T-helper 1 cell treated with Interleukin-12 subunit alpha and Interleukin-12 subunit beta and Interleukin-4 antibody, amounts not matched to agents 30 μg/mL and 1 μg/mL, for 36 hours (primary cell): ENCODE measurements around the gene ST8SIA3.

Experiments used
- H3K27ac Mint-ChIP-seq: one replicate; pipeline ENCODE4 v1.8.0; 2021; ENCODE audit warnings: mild to moderate bottlenecking, mixed read lengths
- H3K27me3 Mint-ChIP-seq: one replicate; pipeline ENCODE4 v1.8.0; 2021; ENCODE audit warnings: low read depth, mixed read lengths
- H3K36me3 Mint-ChIP-seq: one replicate; pipeline ENCODE4 v1.8.0; 2021; ENCODE audit warnings: low read depth, mixed read lengths
- H3K4me1 Mint-ChIP-seq: one replicate; pipeline ENCODE4 v1.8.0; 2021; ENCODE audit warnings: low read depth, mixed read lengths
- H3K4me3 Mint-ChIP-seq: one replicate; pipeline ENCODE4 v1.8.0; 2021; ENCODE audit warnings: mild to moderate bottlenecking, moderate library complexity, mixed read lengths
- H3K9me3 Mint-ChIP-seq: one replicate; pipeline ENCODE4 v1.8.0; 2021; ENCODE audit warnings: mixed read lengths

ST8SIA3 gene, protein sequence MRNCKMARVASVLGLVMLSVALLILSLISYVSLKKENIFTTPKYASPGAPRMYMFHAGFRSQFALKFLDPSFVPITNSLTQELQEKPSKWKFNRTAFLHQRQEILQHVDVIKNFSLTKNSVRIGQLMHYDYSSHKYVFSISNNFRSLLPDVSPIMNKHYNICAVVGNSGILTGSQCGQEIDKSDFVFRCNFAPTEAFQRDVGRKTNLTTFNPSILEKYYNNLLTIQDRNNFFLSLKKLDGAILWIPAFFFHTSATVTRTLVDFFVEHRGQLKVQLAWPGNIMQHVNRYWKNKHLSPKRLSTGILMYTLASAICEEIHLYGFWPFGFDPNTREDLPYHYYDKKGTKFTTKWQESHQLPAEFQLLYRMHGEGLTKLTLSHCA

GRCh38 chr18:57352271-57352701 lies at the start of gene ST8SIA3:
Gene ST8SIA3 (plus strand): TSS chr18:57352557. CDS start chr18:57352847, 290 bp downstream.
- peaks cover 42% of the 10 kb centered on the region for H3K27me3 Mint-ChIP-seq
- no peaks in the 10 kb centered on the region for H3K4me1 Mint-ChIP-seq

DNA sequence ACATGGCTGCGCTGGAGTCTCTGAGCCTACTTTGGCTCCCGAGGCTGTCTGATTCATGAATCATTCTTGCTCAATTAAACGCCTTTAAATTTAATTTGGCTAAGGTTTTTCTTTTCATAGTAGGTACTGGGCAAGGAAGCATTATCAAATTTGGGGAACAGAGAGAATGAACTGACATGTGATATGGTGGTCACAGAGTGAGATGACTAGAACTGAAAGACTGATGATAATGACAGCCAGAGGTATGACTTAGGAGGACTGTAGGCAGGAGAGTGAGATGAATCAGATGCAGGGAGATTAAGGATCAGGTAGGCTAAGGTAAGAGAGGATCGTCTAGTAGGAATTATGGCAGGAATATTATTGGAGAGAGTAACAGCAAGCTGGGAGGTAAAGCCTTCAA lies 40.9 kb upstream of the ST8SIA3 start:
- Mint-ChIP-seq H3K9me3 (peaks cover 3% of the 10 kb centered on the region), H3K4me3 (no peak overlapping the region), H3K27ac (no peak overlapping the region), H3K4me1 (no peaks in the 10 kb centered on the region), H3K27me3 (no peaks in the 10 kb centered on the region), H3K36me3 (no peaks in the 10 kb centered on the region)

More at GRCh38 chr18:57352271-57352701, at the start of gene ST8SIA3:
- Mint-ChIP-seq H3K36me3 (no peaks in the 10 kb centered on the region), H3K27ac (no peak within 1 kb of the TSS), H3K9me3 (peaks cover 6% of the 10 kb centered on the region), H3K4me3 (no peak within 1 kb of the TSS)

DNA sequence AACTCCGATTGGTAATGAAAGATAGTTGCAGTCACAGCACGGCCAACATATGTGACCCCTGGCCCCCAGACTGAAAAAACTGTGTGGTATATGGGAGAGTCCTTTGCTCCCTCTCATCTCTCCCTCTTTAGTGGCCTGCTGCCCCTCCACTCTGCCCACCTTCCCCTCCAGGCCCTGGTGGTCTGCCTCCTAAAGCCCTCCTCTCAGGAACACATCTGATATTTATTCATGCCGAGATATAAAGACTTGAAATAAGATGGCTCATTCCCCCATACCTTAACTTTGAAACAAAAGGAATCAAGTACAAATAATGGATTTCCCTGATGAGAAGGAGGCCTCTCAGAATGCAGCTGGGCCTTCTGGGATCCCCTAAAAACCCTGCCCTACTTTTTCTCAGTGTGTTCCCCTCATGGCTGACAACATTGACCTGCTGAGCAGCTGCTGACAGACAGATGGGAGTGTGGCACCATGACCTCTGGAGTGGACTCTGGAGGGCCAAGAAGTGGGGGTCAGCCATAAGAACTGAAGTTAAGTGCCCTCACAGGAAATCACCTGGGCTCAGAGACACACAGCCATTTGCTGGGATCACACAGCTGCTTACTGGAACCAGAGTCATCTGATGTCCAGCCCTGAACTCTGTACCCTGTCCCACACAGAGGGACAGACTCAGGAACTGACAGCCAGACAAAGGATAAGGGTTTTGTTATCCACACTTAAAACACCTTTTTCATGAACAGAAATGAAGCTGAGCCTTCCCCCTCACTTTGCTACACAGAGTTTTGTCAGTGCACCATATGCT lies 39.8 kb upstream of the ST8SIA3 start:
- H3K9me3 Mint-ChIP-seq = peaks cover 3% of the 10 kb centered on the region
- H3K4me1 Mint-ChIP-seq = no peaks in the 10 kb centered on the region
- H3K4me3 Mint-ChIP-seq = no peak overlapping the region
- no peaks in the 10 kb centered on the region for H3K36me3 Mint-ChIP-seq
- no peak overlapping the region for H3K27ac Mint-ChIP-seq
- H3K27me3 Mint-ChIP-seq = no peaks in the 10 kb centered on the region

- no peak overlapping the region for H3K27ac Mint-ChIP-seq
- no peaks in the 10 kb centered on the region for H3K4me1 Mint-ChIP-seq
- H3K36me3 Mint-ChIP-seq = no peaks in the 10 kb centered on the region
- H3K9me3 Mint-ChIP-seq = no peaks in the 10 kb centered on the region
- H3K4me3 Mint-ChIP-seq = no peak overlapping the region
- H3K27me3 Mint-ChIP-seq = no peaks in the 10 kb centered on the region
Observed at GRCh38 chr18:57320603-57321002, 31.8 kb upstream of the ST8SIA3 start.

DNA sequence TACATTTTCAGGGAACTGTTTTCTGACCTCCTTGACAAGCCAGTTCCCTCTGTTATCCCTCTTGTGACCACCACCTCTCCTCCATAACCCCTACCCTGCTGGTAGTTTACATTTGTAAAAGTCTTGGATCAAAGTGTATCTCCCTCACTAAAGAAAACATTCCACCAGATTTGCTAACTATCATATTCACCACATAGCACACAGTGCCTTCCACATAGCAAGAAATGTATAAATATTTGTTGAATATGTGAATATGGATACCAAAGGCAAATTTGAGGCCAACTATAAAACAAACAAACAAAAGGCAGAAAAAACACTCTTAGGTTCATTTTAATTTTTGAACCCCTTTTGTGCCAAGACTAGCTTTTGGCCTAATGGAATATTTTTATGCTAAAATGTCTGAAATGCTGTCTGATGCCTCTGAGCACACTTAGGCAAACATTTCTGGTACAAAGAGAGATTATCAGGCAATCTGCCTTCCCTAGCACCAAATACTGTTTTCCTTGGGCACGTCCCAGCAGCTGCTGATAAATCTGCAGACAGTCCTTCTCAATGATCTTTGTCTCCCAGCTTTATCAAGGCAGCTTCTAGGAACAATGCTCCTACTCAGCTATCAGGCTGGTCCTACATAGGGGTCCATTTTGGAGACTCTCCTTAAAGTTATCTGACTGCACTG lies 26.7 kb upstream of the ST8SIA3 start:
- H3K27ac Mint-ChIP-seq = no peak overlapping the region
- H3K36me3 Mint-ChIP-seq = no peaks in the 10 kb centered on the region
- H3K27me3 Mint-ChIP-seq = no peaks in the 10 kb centered on the region
- H3K4me1 Mint-ChIP-seq = no peaks in the 10 kb centered on the region
- no peaks in the 10 kb centered on the region for H3K9me3 Mint-ChIP-seq
- no peak overlapping the region for H3K4me3 Mint-ChIP-seq

DNA sequence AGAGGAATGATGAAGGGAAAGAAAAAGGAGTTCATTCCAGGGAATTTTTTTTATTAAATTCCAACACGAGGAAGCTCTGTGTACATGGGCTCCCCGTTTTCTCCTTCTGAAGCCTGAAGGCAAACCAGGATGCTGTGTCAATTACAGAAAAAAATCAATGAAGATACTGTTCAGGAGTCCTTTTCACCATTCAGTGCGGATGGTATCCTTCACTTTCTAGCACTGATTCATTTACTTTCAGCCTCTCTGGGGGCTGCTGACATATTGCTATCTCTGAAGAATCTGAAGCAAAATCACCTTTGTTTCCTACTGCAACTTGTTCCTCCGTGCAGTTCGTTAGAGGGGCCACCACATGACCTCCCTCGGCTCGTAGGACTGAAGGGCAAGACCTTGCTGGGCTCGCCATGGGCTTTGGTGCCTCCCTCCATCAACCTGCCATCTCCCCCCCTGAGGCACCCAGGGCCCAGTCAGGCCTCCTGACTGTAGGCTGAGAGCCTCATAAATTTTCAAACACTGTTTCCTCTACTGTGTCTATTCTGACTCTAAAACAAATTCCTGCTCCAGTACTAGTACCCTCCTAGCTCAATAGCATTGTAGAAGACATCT lies 25.5 kb upstream of the ST8SIA3 start:
- Mint-ChIP-seq H3K4me3 (no peak overlapping the region), H3K27me3 (no peaks in the 10 kb centered on the region), H3K4me1 (no peaks in the 10 kb centered on the region), H3K9me3 (no peaks in the 10 kb centered on the region), H3K27ac (no peak overlapping the region), H3K36me3 (no peaks in the 10 kb centered on the region)

DNA sequence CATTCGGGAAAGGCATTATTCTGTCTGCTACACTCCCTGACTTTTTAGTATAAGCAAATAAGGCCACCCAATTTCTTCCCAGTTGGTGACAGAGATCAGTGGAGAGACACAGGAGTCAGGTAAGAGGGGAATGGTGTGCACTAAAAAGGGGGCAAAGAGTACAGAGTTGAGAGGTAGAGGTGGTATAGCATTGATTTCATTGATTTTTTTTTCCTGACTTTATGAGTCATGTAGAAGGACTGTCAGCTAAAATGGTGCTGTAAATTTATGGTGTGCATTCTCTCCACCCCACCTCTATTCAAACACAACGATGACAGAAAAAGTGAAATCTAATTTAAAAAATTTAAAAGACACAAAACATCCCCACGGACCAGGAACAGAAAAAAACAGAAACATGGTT lies 23.7 kb upstream of the ST8SIA3 start:
- no peak overlapping the region for H3K4me3 Mint-ChIP-seq
- H3K9me3 Mint-ChIP-seq = no peaks in the 10 kb centered on the region
- no peak overlapping the region for H3K27ac Mint-ChIP-seq
- H3K36me3 Mint-ChIP-seq = no peaks in the 10 kb centered on the region
- no peaks in the 10 kb centered on the region for H3K4me1 Mint-ChIP-seq
- no peaks in the 10 kb centered on the region for H3K27me3 Mint-ChIP-seq

- Mint-ChIP-seq H3K9me3 (no peaks in the 10 kb centered on the region), H3K4me1 (no peaks in the 10 kb centered on the region), H3K27me3 (no peaks in the 10 kb centered on the region), H3K36me3 (no peaks in the 10 kb centered on the region), H3K4me3 (no peak overlapping the region), H3K27ac (no peak overlapping the region)
Observed at GRCh38 chr18:57329856-57330255, 22.5 kb upstream of the ST8SIA3 start.

- Mint-ChIP-seq H3K27ac (no peak overlapping the region), H3K27me3 (no peaks in the 10 kb centered on the region), H3K36me3 (no peaks in the 10 kb centered on the region), H3K9me3 (no peaks in the 10 kb centered on the region), H3K4me1 (no peaks in the 10 kb centered on the region), H3K4me3 (no peak overlapping the region)
Observed at GRCh38 chr18:57331718-57332117, 20.6 kb upstream of the ST8SIA3 start.

DNA sequence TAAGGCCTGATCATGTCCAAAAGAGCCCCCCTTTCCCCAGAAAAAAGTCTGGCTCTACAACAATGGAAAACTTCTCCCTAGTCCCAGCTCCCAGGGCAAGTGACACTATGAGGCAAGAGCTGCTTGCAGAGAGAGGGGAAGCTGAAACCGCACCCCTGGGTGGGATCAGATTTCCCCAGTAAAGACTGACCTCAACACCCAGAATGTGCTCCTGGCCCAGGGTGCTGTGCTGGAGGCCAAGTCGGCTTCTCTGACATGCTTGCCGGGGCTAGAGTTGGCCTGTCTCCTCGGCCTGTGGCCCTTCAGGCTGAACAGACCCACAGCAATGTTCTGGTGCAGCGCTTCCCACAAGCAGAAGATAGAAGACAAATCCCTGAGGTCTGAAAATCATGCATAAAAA lies 18.4 kb upstream of the ST8SIA3 start:
- H3K4me3 Mint-ChIP-seq = no peak overlapping the region
- no peaks in the 10 kb centered on the region for H3K27me3 Mint-ChIP-seq
- no peaks in the 10 kb centered on the region for H3K4me1 Mint-ChIP-seq
- H3K27ac Mint-ChIP-seq = no peak overlapping the region
- no peaks in the 10 kb centered on the region for H3K36me3 Mint-ChIP-seq
- no peaks in the 10 kb centered on the region for H3K9me3 Mint-ChIP-seq

GRCh38 chr18:57334383-57334782 lies 18.0 kb upstream of the ST8SIA3 start:
- H3K27ac Mint-ChIP-seq = no peak overlapping the region
- H3K36me3 Mint-ChIP-seq = no peaks in the 10 kb centered on the region
- no peaks in the 10 kb centered on the region for H3K9me3 Mint-ChIP-seq
- H3K4me3 Mint-ChIP-seq = no peak overlapping the region
- no peaks in the 10 kb centered on the region for H3K4me1 Mint-ChIP-seq
- no peaks in the 10 kb centered on the region for H3K27me3 Mint-ChIP-seq

GRCh38 chr18:57336343-57336742 lies 16.0 kb upstream of the ST8SIA3 start:
- H3K27ac Mint-ChIP-seq = no peak overlapping the region
- no peaks in the 10 kb centered on the region for H3K9me3 Mint-ChIP-seq
- no peaks in the 10 kb centered on the region for H3K27me3 Mint-ChIP-seq
- no peak overlapping the region for H3K4me3 Mint-ChIP-seq
- no peaks in the 10 kb centered on the region for H3K36me3 Mint-ChIP-seq
- no peaks in the 10 kb centered on the region for H3K4me1 Mint-ChIP-seq

DNA sequence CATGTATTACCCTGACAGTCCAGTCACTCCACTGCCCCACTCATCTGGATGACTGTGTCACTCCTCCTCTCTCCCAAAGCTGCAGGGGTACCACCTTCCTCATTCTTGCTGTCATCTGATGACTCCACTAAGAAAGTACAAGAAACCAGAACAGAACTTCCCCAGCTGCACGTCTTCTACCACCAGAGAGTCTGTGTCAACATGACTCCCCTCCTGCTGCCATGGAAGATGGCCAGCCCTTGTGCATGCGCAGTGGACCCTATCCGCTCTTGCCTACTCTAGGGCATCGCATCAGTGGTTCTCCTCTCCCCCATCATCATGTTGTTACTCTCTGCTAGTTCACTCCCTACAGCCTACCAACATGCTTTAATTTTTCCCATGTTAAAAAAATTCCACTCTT lies 14.5 kb upstream of the ST8SIA3 start:
- Mint-ChIP-seq H3K9me3 (no peaks in the 10 kb centered on the region), H3K4me3 (no peak overlapping the region), H3K27me3 (no peaks in the 10 kb centered on the region), H3K36me3 (no peaks in the 10 kb centered on the region), H3K4me1 (no peaks in the 10 kb centered on the region), H3K27ac (no peak overlapping the region)

DNA sequence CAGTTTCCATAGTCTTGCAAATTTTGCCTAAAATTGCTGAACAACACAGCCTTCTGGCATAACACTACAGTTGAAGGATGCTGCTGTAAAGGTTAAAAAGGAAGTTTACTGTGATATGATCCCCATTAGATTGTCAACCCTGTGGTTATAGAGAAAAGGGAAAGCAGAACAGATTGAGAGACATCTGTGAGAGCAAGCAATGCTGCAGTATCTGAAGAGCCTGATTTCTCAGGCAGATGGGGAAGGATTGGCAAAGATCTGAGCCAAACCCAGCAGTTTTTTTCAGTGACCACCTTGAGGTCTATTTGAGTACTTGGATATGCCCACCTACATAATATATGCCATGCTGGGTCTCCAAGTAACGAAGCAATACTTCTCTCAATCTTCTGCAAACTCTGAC lies 8.5 kb upstream of the ST8SIA3 start:
- no peak overlapping the region for H3K4me3 Mint-ChIP-seq
- no peaks in the 10 kb centered on the region for H3K9me3 Mint-ChIP-seq
- no peaks in the 10 kb centered on the region for H3K36me3 Mint-ChIP-seq

More for the DNA sequence above, 8.5 kb upstream of the ST8SIA3 start:
- H3K4me1 Mint-ChIP-seq = no peaks in the 10 kb centered on the region
- peaks cover 3% of the 10 kb centered on the region for H3K27me3 Mint-ChIP-seq
- H3K27ac Mint-ChIP-seq = no peak overlapping the region
